Upper lobe of left lung (tissue), 6 donors: ENCODE results near the gene PLXNA4. TPM values are rescaled to one million over a fixed set of nuclear protein-coding genes. Genes with fewer than 3 reads are reported as not detected.

Experiments used
- ATAC-seq, 2 donors: fragments of 200-7000 bp; cut with Tn5 transposase; one replicate each; pipeline ENCODE4 v1.9.1; 2022; ENCODE audit warnings: mild to moderate bottlenecking in 2 of 2, moderate library complexity in 2 of 2; ENCODE audit not compliant: low FRiP score in 2 of 2
- DNase-seq, 2 donors: peaks; one replicate each; pipeline ENCODE4 v3.0.0-alpha.2; 2019 to 2020
- H3K27ac ChIP-seq, 4 donors: fragments of 200-600 bp; sonication (generic); one replicate each; pipeline ENCODE4 v1.5.1; 2016 to 2019
- H3K27me3 ChIP-seq, 4 donors: fragments of 200-600 bp; sonication (generic); one replicate each; pipeline ENCODE4 v1.5.1; 2017 to 2019
- H3K36me3 ChIP-seq, 4 donors: fragments of 200-600 bp; sonication (generic); one replicate each; pipeline ENCODE4 v1.5.1; 2016 to 2019
- H3K4me1 ChIP-seq, 4 donors: fragments of 200-600 bp; sonication (generic); one replicate each; pipeline ENCODE4 v1.5.1; 2018 to 2019
- H3K4me3 ChIP-seq, 4 donors: fragments of 200-600 bp; sonication (generic); one replicate each; pipeline ENCODE4 v1.5.1; 2017 to 2019; ENCODE audit warnings: mild to moderate bottlenecking in 2 of 4, moderate library complexity in 1 of 4
- H3K9me3 ChIP-seq, 4 donors: fragments of 200-600 bp; sonication (generic); one replicate each; pipeline ENCODE4 v1.5.1; 2018 to 2019
- CTCF ChIP-seq, 6 experiments: fragments of 450-650 bp in 4 of 6; fragments of 200-600 bp in 2 of 6; sonication (generic) in 2 of 6; IDR thresholded peaks; one replicate each; pipeline ENCODE4 v1.5.1; 2016 to 2019; ENCODE audit warnings: antibody characterized with exemption in 6 of 6
- EP300 ChIP-seq, 4 donors: sonication (generic); formaldehyde crosslinking; IDR thresholded peaks; one replicate each; pipeline ENCODE4 v1.5.1; 2017; ENCODE audit warnings: antibody characterized with exemption in 4 of 4, control low read depth in 2 of 4
- POLR2A ChIP-seq, 4 donors: fragments of 450-650 bp; IDR thresholded peaks; one replicate each; pipeline ENCODE4 v1.5.1; 2016 to 2017; ENCODE audit warnings: antibody characterized with exemption in 4 of 4, mild to moderate bottlenecking in 2 of 4
- POLR2AphosphoS5 ChIP-seq, 2 donors: sonication (generic); formaldehyde crosslinking; IDR thresholded peaks; one replicate each; pipeline ENCODE4 v1.5.1; 2017; ENCODE audit warnings: antibody characterized with exemption in 2 of 2
- WGBS, 2 donors: methylation state at CpG; one replicate each; pipeline ENCODE4 v1.1.5; 2017 to 2018; 5-methylcytosine and 5-hydroxymethylcytosine counted together
- total RNA-seq, 6 donors: library from RNA; depleted of rRNA in 4 of 6; stranded (reverse); fragments of >200 nt in 4 of 6; gene quantifications; one replicate each; pipeline versions ENCODE4 v1.1.0 to v1.2.1, GENCODE V29; 2016 to 2021
- donor health status: DM: no; HTN: no; CAD: no; lungs with moderate emphysema.
- donor health status: DM: no; HTN: yes; CAD: no; lungs with severe emphysema.

Gene PLXNA4
- total RNA-seq, 6 donors from 2014 or later = 1.1 to 5.9 (median 2.6) TPM

GRCh38 chr7:132546366-132547127, 29.7 kb downstream of the PLXNA4 start:
- TF ChIP-seq CTCF (IDR thresholded peaks at IDR 0.05) (no peak), POLR2A (IDR thresholded peaks at IDR 0.05) (no peak), EP300 (IDR thresholded peaks at IDR 0.05) (no peak), POLR2AphosphoS5 (IDR thresholded peaks at IDR 0.05) (no peak)

GRCh38 chr7:132545756-132546155, 30.5 kb downstream of the PLXNA4 start:
- Histone ChIP-seq H3K27ac (no peak overlapping the region), H3K27me3 (no peaks in the 10 kb centered on the region), H3K4me3 (no peak overlapping the region), H3K36me3 (no peaks in the 10 kb centered on the region), H3K9me3 (peaks cover 0 to 7% (median 2%) of the 10 kb centered on the region in 4 donors), H3K4me1 (no peaks in the 10 kb centered on the region)
- TF ChIP-seq EP300 (IDR thresholded peaks at IDR 0.05) (no peak), POLR2AphosphoS5 (IDR thresholded peaks at IDR 0.05) (no peak), POLR2A (IDR thresholded peaks at IDR 0.05) (no peak), CTCF (IDR thresholded peaks at IDR 0.05) (no peak)
- ATAC-seq = no peak
- no peak for DNase-seq
- WGBS, 2 donors = 90 to 92% methylated on average over 1 of the region's 1 CpG

More at GRCh38 chr7:132546366-132547127, 29.7 kb downstream of the PLXNA4 start:
- H3K4me3 ChIP-seq = no peak overlapping the region
- WGBS, 2 donors = 82 to 86% methylated on average over 1 of the region's 1 CpG
- no peak for ATAC-seq
- no peaks in the 10 kb centered on the region for H3K36me3 ChIP-seq
- peaks cover 5 to 15% (median 10%) of the 10 kb centered on the region in 4 donors for H3K9me3 ChIP-seq
- no peak for DNase-seq
- H3K4me1 ChIP-seq = no peaks in the 10 kb centered on the region
- no peaks in the 10 kb centered on the region for H3K27me3 ChIP-seq
- H3K27ac ChIP-seq = no peak overlapping the region

- Histone ChIP-seq H3K4me3 (no peak overlapping the region), H3K27me3 (no peaks in the 10 kb centered on the region), H3K9me3 (peaks cover 0 to 6% (median 0%) of the 10 kb centered on the region in 4 donors), H3K27ac (no peak overlapping the region), H3K4me1 (no peaks in the 10 kb centered on the region), H3K36me3 (no peaks in the 10 kb centered on the region)
- DNase-seq = no peak
- TF ChIP-seq POLR2AphosphoS5 (IDR thresholded peaks at IDR 0.05) (no peak), EP300 (IDR thresholded peaks at IDR 0.05) (no peak), POLR2A (IDR thresholded peaks at IDR 0.05) (no peak), CTCF (IDR thresholded peaks at IDR 0.05) (no peak)
- no peak for ATAC-seq
- WGBS, 2 donors = 64 to 82% methylated on average over 1 of the region's 1 CpG
These were observed 31.3 kb downstream of the PLXNA4 start for GRCh38 chr7:132544999-132545398.

GRCh38 chr7:132544025-132544424, 32.2 kb downstream of the PLXNA4 start:
- WGBS, 2 donors = 69 to 70% methylated on average over 1 of the region's 1 CpG
- Histone ChIP-seq H3K27me3 (no peaks in the 10 kb centered on the region), H3K36me3 (no peaks in the 10 kb centered on the region), H3K27ac (no peak overlapping the region), H3K4me3 (no peak overlapping the region), H3K9me3 (peaks cover 0 to 6% (median 0%) of the 10 kb centered on the region in 4 donors), H3K4me1 (no peaks in the 10 kb centered on the region)
- ATAC-seq (no peak), DNase-seq (no peak)
- no peak for TF ChIP-seq POLR2A (IDR thresholded peaks at IDR 0.05)
- no peak for TF ChIP-seq POLR2AphosphoS5 (IDR thresholded peaks at IDR 0.05)
- no peak for TF ChIP-seq CTCF (IDR thresholded peaks at IDR 0.05)
- TF ChIP-seq EP300 (IDR thresholded peaks at IDR 0.05) = no peak

GRCh38 chr7:132542895-132543294, 33.4 kb downstream of the PLXNA4 start:
- Histone ChIP-seq H3K4me1 (no peaks in the 10 kb centered on the region), H3K4me3 (no peak overlapping the region), H3K9me3 (peaks cover 0 to 6% (median 0%) of the 10 kb centered on the region in 4 donors), H3K27ac (no peak overlapping the region), H3K36me3 (no peaks in the 10 kb centered on the region), H3K27me3 (no peaks in the 10 kb centered on the region)
- 39 to 56% methylated on average over 1 of the region's 1 CpG for WGBS, 2 donors
- ATAC-seq (no peak), DNase-seq (no peak)
- TF ChIP-seq CTCF (IDR thresholded peaks at IDR 0.05) (no peak), POLR2AphosphoS5 (IDR thresholded peaks at IDR 0.05) (no peak), EP300 (IDR thresholded peaks at IDR 0.05) (no peak), POLR2A (IDR thresholded peaks at IDR 0.05) (no peak)
